IMR-90 (cell line): ENCODE measurements around the gene TMEM126A. TPM values are rescaled to one million over a fixed set of nuclear protein-coding genes. Genes with fewer than 3 reads are reported as not detected.

Experiments used
- ATAC-seq: fragments of 200-7000 bp; cut with Tn5 transposase; 2 replicates; pipeline ENCODE4 v1.9.1; 2020; ENCODE audit warnings: low read depth, mild to moderate bottlenecking, moderate library complexity
- BruUV-seq: library from RNA; stranded (reverse); fragments of 400-500 nt; replicated peaks from 2 replicates; lab custom pipeline; 2021; lab: Mats Ljungman, UMichigan
- CTCF ChIA-PET: fragments of 300-600 bp; formaldehyde crosslinking; extraction: SDS; loops from one replicate; lab custom pipeline; 2021; ENCODE audit warnings: antibody characterized with exemption; lab: Yijun Ruan, JAX
- POLR2A ChIA-PET: fragments of 300-600 bp; sonication (Branson Sonifier 250); formaldehyde crosslinking; loops from one replicate; lab custom pipeline; 2022; ENCODE audit warnings: antibody characterized with exemption; ENCODE audit not compliant: unreplicated experiment; lab: Charles Lee
- DNase-seq: peaks from one replicate; pipeline ENCODE4 v3.0.0; 2013
- H2AFZ ChIP-seq: replicated peaks from 2 replicates; pipeline ENCODE3; 2013; ENCODE audit warnings: low read length, mild to moderate bottlenecking; ENCODE audit not compliant: poor library complexity
- H2AK5ac ChIP-seq: 2 replicates; pipeline ENCODE4 v1.6.1; 2013; ENCODE audit warnings: low read depth, low read length, inconsistent platforms
- H2AK9ac ChIP-seq: replicated peaks from 2 replicates; pipeline ENCODE3; 2013; ENCODE audit warnings: mild to moderate bottlenecking, low read depth, low read length, moderate library complexity; ENCODE audit not compliant: poor library complexity
- H2BK120ac ChIP-seq: 2 replicates; pipeline ENCODE4 v1.6.1; 2013; ENCODE audit warnings: low read depth, low read length, inconsistent platforms
- H2BK15ac ChIP-seq: 3 replicates; pipeline ENCODE4 v1.6.1; 2013; ENCODE audit warnings: low read depth, low read length, inconsistent platforms
- H2BK20ac ChIP-seq: 2 replicates; pipeline ENCODE4 v1.6.1; 2013; ENCODE audit warnings: low read depth, mild to moderate bottlenecking, inconsistent platforms, low read length, moderate library complexity
- H2BK5ac ChIP-seq: 2 replicates; pipeline ENCODE4 v1.6.1; 2013; ENCODE audit warnings: mild to moderate bottlenecking, low read depth, low read length, inconsistent platforms; ENCODE audit not compliant: poor library complexity, severe bottlenecking
- H3K14ac ChIP-seq: replicated peaks from 2 replicates; pipeline ENCODE4 v1.6.1; 2013; ENCODE audit warnings: low read depth, low read length, inconsistent platforms
- H3K18ac ChIP-seq: 2 replicates; pipeline ENCODE4 v1.6.1; 2013; ENCODE audit warnings: low read depth, low read length, control low read depth
- H3K23ac ChIP-seq: 2 replicates; pipeline ENCODE4 v1.6.1; 2013; ENCODE audit warnings: low read depth, low read length, inconsistent platforms
- H3K27ac ChIP-seq: 2 replicates; pipeline ENCODE4 v1.5.1; 2013; ENCODE audit warnings: mild to moderate bottlenecking, control low read depth, low read length; ENCODE audit not compliant: insufficient read depth
- H3K27me3 ChIP-seq: 2 replicates; pipeline ENCODE4 v1.6.1; 2013; ENCODE audit warnings: low read length; ENCODE audit not compliant: control insufficient read depth, insufficient read depth
- H3K36me3 ChIP-seq: 2 replicates; pipeline ENCODE4 v1.6.1; 2013; ENCODE audit warnings: low read length, mixed read lengths; ENCODE audit not compliant: control insufficient read depth, insufficient read depth
- H3K4ac ChIP-seq: 2 replicates; pipeline ENCODE4 v1.6.1; 2013; ENCODE audit warnings: low read depth, low read length, inconsistent platforms
- H3K4me1 ChIP-seq: 2 replicates; pipeline ENCODE4 v1.6.1; 2013; ENCODE audit warnings: low read length, mixed read lengths; ENCODE audit not compliant: control insufficient read depth, insufficient read depth
- H3K4me2 ChIP-seq: 2 replicates; pipeline ENCODE4 v1.6.1; 2013; ENCODE audit warnings: low read depth, mild to moderate bottlenecking, control low read depth, low read length, moderate library complexity
- H3K4me3 ChIP-seq: 2 replicates; pipeline ENCODE4 v1.5.1; 2013; ENCODE audit warnings: low read depth, mild to moderate bottlenecking, control low read depth, low read length, moderate library complexity; ENCODE audit not compliant: insufficient read depth
- H3K56ac ChIP-seq: 2 replicates; pipeline ENCODE4 v1.6.1; 2013; ENCODE audit warnings: low read length, inconsistent platforms; ENCODE audit not compliant: insufficient read depth; ENCODE audit errors: extremely low read depth
- H3K79me1 ChIP-seq, 2 experiments: 2 replicates each; pipeline ENCODE4 v1.6.1; 2013; ENCODE audit warnings: low read length in 2 of 2, inconsistent platforms in 1 of 2, low read depth in 1 of 2
- H3K9ac ChIP-seq: 2 replicates; pipeline ENCODE4 v1.6.1; 2013; ENCODE audit warnings: low read depth, low read length, control low read depth
- H3K9me1 ChIP-seq: 2 replicates; pipeline ENCODE4 v1.6.1; 2013; ENCODE audit warnings: low read length, inconsistent platforms; ENCODE audit not compliant: insufficient read depth
- H3K9me3 ChIP-seq: 2 replicates; pipeline ENCODE4 v1.6.1; 2013; ENCODE audit warnings: low read length; ENCODE audit not compliant: control insufficient read depth, insufficient read depth
- H4K20me1 ChIP-seq: 2 replicates; pipeline ENCODE4 v1.6.1; 2013; ENCODE audit warnings: low read length, inconsistent platforms; ENCODE audit not compliant: insufficient read depth
- H4K5ac ChIP-seq: 2 replicates; pipeline ENCODE4 v1.6.1; 2013; ENCODE audit warnings: mild to moderate bottlenecking, low read depth, low read length, control low read depth
- H4K8ac ChIP-seq, 2 experiments: 2 replicates each; pipeline ENCODE4 v1.6.1; 2013; ENCODE audit warnings: low read depth in 2 of 2, low read length in 2 of 2, control low read depth in 1 of 2, inconsistent platforms in 1 of 2
- H4K91ac ChIP-seq: 2 replicates; pipeline ENCODE4 v1.6.1; 2013; ENCODE audit warnings: low read depth, low read length, inconsistent platforms; ENCODE audit not compliant: insufficient read depth
- CEBPB ChIP-seq: IDR thresholded peaks from 2 replicates; pipeline ENCODE4 v1.6.1; 2012; ENCODE audit warnings: low read depth, low read length, improper control_type of control experiment
- MXI1 ChIP-seq: IDR thresholded peaks from 2 replicates; pipeline ENCODE4 v1.6.1; 2012; ENCODE audit warnings: low read depth, mild to moderate bottlenecking, low read length, moderate library complexity, borderline replicate concordance
- RCOR1 ChIP-seq: IDR thresholded peaks from 2 replicates; pipeline ENCODE4 v1.6.1; 2012; ENCODE audit warnings: mild to moderate bottlenecking, low read length, improper control_type of control experiment; ENCODE audit not compliant: insufficient replicate concordance
- WGBS, 2 experiments: methylation state at CpG; one replicate each; pipeline versions ENCODE4 v1.1.5 to v1.1.7; 2013; ENCODE audit warnings: missing lambda C conversion rate in 2 of 2; ENCODE audit not compliant: insufficient read length in 1 of 2; ENCODE audit errors: extremely low coverage in 2 of 2; 5-methylcytosine and 5-hydroxymethylcytosine counted together
- dilution Hi-C: fragments of 300-500 bp; cut with HindIII; formaldehyde crosslinking; loops from one replicate; pipeline ENCODE4 v1.14.3; 2018; ENCODE audit warnings: low sequenced_read_pairs; ENCODE audit not compliant: unreplicated experiment
- in situ Hi-C: fragments of 300-500 bp; cut with MboI; formaldehyde crosslinking; loops from 3 replicates; pipeline ENCODE4 v1.14.3; 2019; ENCODE audit warnings: low sequenced_read_pairs, inconsistent platforms, mixed read lengths
- intact Hi-C: fragments of 100-400 bp; cut with micrococcal nuclease; formaldehyde crosslinking; loops from 2 replicates; pipeline ENCODE4 v1.10.0; 2022
- polyA plus RNA-seq, 3 experiments: library from polyadenylated mRNA; depleted of rRNA; stranded (reverse); fragments of >200 nt; gene quantifications; 2 replicates each; pipeline ENCODE4 v1.2.3, GENCODE V29; 2012; ENCODE audit warnings: low replicate concordance in 1 of 3
- total RNA-seq: library from RNA; depleted of rRNA; stranded (reverse); fragments of >200 nt; gene quantifications from 2 replicates; pipeline ENCODE4 v1.2.3, GENCODE V29; 2012

TMEM126A gene
- total and polyA plus RNA-seq, 2 of the 4 experiments (the other 2 are of a cell fraction): 34.9 to 60.4 TPM

DNA sequence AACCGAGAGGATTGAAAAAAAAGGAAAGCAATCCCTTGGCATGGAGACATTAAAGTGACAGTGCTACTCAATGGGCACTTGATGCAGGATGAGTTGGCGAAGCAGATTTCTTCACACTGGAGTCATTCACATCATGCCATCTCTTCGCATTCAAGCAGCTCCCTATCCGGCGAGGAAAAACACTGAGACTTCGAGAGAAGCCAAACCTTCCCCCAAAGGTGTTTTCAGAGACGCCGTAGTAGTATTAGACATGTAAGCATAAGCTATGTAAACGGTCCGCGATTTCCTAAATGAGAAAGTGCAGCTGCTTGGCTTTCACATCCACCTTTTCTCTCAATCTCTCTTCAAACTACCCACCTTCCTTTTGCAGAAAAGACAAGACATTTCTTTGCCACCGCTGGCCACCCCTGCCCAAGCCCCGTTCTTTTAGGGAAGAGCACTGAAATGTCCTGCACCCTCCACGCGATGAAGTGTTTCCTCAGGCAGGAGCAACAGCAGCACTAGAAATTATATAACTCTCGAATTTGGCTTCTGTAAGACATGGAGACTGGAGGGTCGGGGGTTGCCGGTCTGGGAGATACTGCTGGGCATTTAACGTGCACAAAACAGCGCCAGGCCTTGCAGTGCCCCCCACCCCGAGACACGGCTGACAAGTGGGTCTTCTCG is 20.3 kb upstream of the TMEM126A start, which contains the start of gene DLG2:
TSS of gene DLG2 (minus strand) at position 13 of the 666 bp plus-strand sequence.
- intact Hi-C loops: loop anchor here (1.0 kb wide), 1 partner anchor 32 kb away; no protein-coding TSS in a partner anchor
- H3K36me3 ChIP-seq: 0 out of 2 replicates have a peak, but pooled peaks cover 2% of the 10 kb centered on the region
- ChIA-PET POLR2A (interaction anchor here (1.0 to 1.4 kb wide), 3 partner anchors 10 to 37 kb away, joined by 3 to 16 read pairs (median 4); partner anchors contain the start of gene CREBZF), CTCF (interaction anchor here (0.7 kb wide), 1 partner anchor 32 kb away, joined by 3 read pairs; no protein-coding TSS in a partner anchor)
- peak within 1 kb of the TSS; percentile 90 for H3K4me2 ChIP-seq
- whole genome bisulfite sequencing, 2 experiments: 2% methylated on average over 8 of the region's 23 CpGs; no CpG with 5 or more reads in 1 of the 2 experiments
- peak within 1 kb of the TSS; percentile 86 for H3K27ac ChIP-seq
- peak within 1 kb of the TSS; percentile 1; the same call in 1 of the 2 replicates for H2BK20ac ChIP-seq
- peak within 1 kb of the TSS; percentile 92 for H3K56ac ChIP-seq
- peak within 1 kb of the TSS; percentile 1; the same call in 2 of the 3 replicates for H2BK15ac ChIP-seq
- peaks cover 4 to 30% of the 10 kb centered on the region in 2 experiments; a peak in 2 of 4 replicates for H3K79me1 ChIP-seq
- H3K27me3 ChIP-seq: no peaks in the 10 kb centered on the region
- H2BK5ac ChIP-seq: peak within 1 kb of the TSS; percentile 80
- peak within 1 kb of the TSS; percentile 55 for H4K91ac ChIP-seq
- TF ChIP-seq CEBPB (peak; percentile 47; the same call in 1 of the 2 replicates), RCOR1 (no peak), MXI1 (0 out of 2 replicates have a peak, but pooled peaks have one; percentile 12)
- H3K4me3 ChIP-seq: peak within 1 kb of the TSS; percentile 74
- peak within 1 kb of the TSS; percentile 99 for H2AFZ ChIP-seq
- H2BK120ac ChIP-seq: peak within 1 kb of the TSS; percentile 70
- DNase-seq: peak; percentile 44
- peak within 1 kb of the TSS; percentile 91 for H3K23ac ChIP-seq
- dilution Hi-C loops: no loop called here
- peak within 1 kb of the TSS; percentile 64 for H3K18ac ChIP-seq
- peak; percentile 3 for ATAC-seq
- peak within 1 kb of the TSS; percentile 68 to 90; a peak in 3 of 4 replicates for H4K8ac ChIP-seq
- H3K14ac ChIP-seq: peak within 1 kb of the TSS; percentile 93
- peak within 1 kb of the TSS; percentile 38 for H2AK9ac ChIP-seq
- H3K4ac ChIP-seq: peak within 1 kb of the TSS; percentile 73
- peaks cover 2% of the 10 kb centered on the region for H3K4me1 ChIP-seq
- H3K9me1 ChIP-seq: no peaks in the 10 kb centered on the region
- no peak within 1 kb of the TSS for H2AK5ac ChIP-seq
- in situ Hi-C loops: no loop called here
- no peaks in the 10 kb centered on the region for H4K20me1 ChIP-seq
- BruUV-seq: no TSS peak
- peak within 1 kb of the TSS; percentile 84 for H3K9ac ChIP-seq
- peak within 1 kb of the TSS; percentile 44 for H4K5ac ChIP-seq
- no peaks in the 10 kb centered on the region for H3K9me3 ChIP-seq
